ENCODE data around the gene RARA. TPM values are rescaled to one million over a fixed set of nuclear protein-coding genes. Genes with fewer than 3 reads are reported as not detected.

The RARA gene
- total RNA-seq, 2 experiments from 2014 or later = 34.7 to 36.2 TPM

DNA sequence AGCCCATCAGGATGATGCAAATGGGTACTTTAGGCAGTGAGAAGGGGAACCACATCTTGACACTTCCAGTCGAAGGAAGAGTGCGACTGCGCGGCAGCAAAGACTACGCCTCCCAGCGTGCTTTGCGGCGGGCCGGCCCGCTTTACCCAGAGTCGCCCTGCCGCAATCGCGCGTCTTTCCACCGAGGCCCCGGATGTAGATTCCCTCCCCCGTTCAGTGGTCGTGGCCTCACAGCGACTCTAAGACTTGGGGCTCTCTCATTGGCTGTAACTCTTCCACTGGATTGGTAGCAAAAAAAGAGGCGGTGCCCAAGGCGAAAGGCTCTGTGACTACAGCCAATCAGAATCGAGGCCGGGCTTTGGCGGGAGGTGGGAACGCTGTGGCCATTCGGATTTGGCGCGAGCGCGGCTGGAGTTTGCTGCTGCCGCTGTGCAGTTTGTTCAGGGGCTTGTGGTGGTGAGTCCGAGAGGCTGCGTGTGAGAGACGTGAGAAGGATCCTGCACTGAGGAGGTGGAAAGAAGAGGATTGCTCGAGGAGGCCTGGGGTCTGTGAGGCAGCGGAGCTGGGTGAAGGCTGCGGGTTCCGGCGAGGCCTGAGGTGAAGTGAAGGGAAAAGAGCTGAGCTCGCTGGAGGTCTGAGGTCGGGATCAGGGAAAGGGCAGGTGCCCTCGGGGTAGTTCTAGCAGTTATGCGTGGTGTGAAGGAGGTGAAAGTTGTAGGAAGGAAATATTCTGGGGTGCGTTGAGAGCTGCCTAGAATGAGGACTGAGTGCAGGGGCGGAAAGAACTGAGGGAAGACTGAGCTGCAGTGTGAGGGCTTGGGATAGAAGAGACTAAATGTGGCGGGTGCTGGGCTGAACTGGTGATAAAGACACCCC, 21.2 kb upstream of the RARA start, which contains the start of gene CDC6:
TSS of gene CDC6 (plus strand) at position 386 of the 876 bp plus-strand sequence. CDS start 1,542 bp downstream, outside the sequence.
- Mint-ChIP-seq H3K4me3 (peak within 1 kb of the TSS; percentile 99), H3K27ac (peak within 1 kb of the TSS; percentile 96), H3K4me1 (ENCODE audit: low read depth) (peaks cover 54% of the 10 kb centered on the region), H3K27me3 (no peaks in the 10 kb centered on the region), H3K9me3 (no peaks in the 10 kb centered on the region), H3K36me3 (ENCODE audit: low read depth) (peaks cover 38% of the 10 kb centered on the region)
- TF ChIP-seq, protein P1, sequence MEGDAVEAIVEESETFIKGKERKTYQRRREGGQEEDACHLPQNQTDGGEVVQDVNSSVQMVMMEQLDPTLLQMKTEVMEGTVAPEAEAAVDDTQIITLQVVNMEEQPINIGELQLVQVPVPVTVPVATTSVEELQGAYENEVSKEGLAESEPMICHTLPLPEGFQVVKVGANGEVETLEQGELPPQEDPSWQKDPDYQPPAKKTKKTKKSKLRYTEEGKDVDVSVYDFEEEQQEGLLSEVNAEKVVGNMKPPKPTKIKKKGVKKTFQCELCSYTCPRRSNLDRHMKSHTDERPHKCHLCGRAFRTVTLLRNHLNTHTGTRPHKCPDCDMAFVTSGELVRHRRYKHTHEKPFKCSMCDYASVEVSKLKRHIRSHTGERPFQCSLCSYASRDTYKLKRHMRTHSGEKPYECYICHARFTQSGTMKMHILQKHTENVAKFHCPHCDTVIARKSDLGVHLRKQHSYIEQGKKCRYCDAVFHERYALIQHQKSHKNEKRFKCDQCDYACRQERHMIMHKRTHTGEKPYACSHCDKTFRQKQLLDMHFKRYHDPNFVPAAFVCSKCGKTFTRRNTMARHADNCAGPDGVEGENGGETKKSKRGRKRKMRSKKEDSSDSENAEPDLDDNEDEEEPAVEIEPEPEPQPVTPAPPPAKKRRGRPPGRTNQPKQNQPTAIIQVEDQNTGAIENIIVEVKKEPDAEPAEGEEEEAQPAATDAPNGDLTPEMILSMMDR (IDR thresholded peaks at IDR 0.05) = no peak
- POLR2A ChIA-PET = interaction anchor here (0.6 to 11.7 kb wide), 18 partner anchors 10 to 254 kb away, joined by 3 to 184 read pairs (median 4); partner anchors contain the start of genes RARA and WIPF2
- peak; percentile 100 for DNase-seq
- peak; percentile 89 for ATAC-seq
- intact Hi-C loops (cut with micrococcal nuclease) = no loop called here
- CTCF ChIA-PET = interaction anchor here (1.2 to 42.0 kb wide), 5 partner anchors 9 to 85 kb away, joined by 3 to 780 read pairs (median 8); partner anchors contain the start of gene WIPF2

DNA sequence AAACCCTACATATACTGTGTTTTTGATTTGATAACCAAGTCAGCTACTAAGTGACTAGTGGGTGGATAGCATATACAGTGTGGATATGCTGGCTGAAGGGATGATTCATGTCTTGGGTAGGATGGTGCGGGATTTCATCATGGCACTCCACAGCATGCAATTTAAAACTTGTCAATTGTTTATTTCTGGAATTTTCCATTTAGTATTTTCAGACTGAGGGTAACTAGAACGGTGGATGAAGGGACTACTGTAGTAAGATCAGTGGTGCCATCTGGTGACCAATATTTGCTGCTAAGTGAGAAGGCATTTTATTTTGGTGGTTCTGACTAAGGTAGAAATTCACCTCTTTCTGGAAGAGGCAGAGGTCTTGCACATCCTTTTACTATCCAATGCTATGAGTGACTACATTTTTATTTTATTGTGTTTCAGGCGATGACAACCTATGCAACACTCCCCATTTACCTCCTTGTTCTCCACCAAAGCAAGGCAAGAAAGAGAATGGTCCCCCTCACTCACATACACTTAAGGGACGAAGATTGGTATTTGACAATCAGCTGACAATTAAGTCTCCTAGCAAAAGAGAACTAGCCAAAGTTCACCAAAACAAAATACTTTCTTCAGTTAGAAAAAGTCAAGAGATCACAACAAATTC, 18.2 kb upstream of the RARA start:
- TF ChIP-seq, protein P1 (IDR thresholded peaks at IDR 0.05) = peak; percentile 23
- Mint-ChIP-seq H3K9me3 (no peaks in the 10 kb centered on the region), H3K27ac (peak overlapping the region; percentile 59), H3K4me3 (peak overlapping the region; percentile 15), H3K36me3 (ENCODE audit: low read depth) (peaks cover 56% of the 10 kb centered on the region), H3K27me3 (no peaks in the 10 kb centered on the region), H3K4me1 (ENCODE audit: low read depth) (peaks cover 49% of the 10 kb centered on the region)
- intact Hi-C loops (cut with micrococcal nuclease) = loop anchor here (5.0 kb wide), 2 partner anchors 73 to 88 kb away; partner anchors contain the start of gene WIPF2
- POLR2A ChIA-PET = interaction anchor here (0.9 to 11.7 kb wide), 9 partner anchors 8 to 266 kb away, joined by 3 to 184 read pairs (median 4); partner anchors contain the start of gene RARA
- CTCF ChIA-PET = interaction anchor here (0.9 to 42.0 kb wide), 14 partner anchors 8 to 178 kb away, joined by 3 to 780 read pairs (median 6); partner anchors contain the start of gene WIPF2
- ATAC-seq (no peak), DNase-seq (peak; percentile 68)

DNA sequence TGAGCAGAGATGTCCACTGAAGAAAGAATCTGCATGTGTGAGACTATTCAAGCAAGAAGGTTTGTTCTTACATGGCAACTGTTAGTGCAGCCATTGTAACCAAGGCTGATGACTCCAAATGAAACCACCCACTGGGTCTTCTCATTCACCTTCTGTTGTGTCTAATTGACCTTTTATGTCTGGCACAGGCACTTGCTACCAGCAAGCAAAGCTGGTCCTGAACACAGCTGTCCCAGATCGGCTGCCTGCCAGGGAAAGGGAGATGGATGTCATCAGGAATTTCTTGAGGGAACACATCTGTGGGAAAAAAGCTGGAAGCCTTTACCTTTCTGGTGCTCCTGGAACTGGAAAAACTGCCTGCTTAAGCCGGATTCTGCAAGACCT, 17.7 kb upstream of the RARA start:
- Mint-ChIP-seq H3K27ac (peak overlapping the region; percentile 59), H3K36me3 (ENCODE audit: low read depth) (peaks cover 58% of the 10 kb centered on the region), H3K27me3 (no peaks in the 10 kb centered on the region), H3K9me3 (no peaks in the 10 kb centered on the region), H3K4me3 (no peak overlapping the region), H3K4me1 (ENCODE audit: low read depth) (peaks cover 48% of the 10 kb centered on the region)
- POLR2A ChIA-PET = interaction anchor here (0.9 to 11.7 kb wide), 7 partner anchors 9 to 265 kb away, joined by 3 to 184 read pairs (median 4); partner anchors contain the start of gene RARA
- no peak for ATAC-seq
- CTCF ChIA-PET = interaction anchor here (0.9 to 42.0 kb wide), 12 partner anchors 8 to 178 kb away, joined by 3 to 780 read pairs (median 6); partner anchors contain the start of gene WIPF2
- TF ChIP-seq, protein P1 (IDR thresholded peaks at IDR 0.05) = no peak
- intact Hi-C loops (cut with micrococcal nuclease) = loop anchor here (5.0 kb wide), 2 partner anchors 74 to 89 kb away; partner anchors contain the start of gene WIPF2
- DNase-seq = no peak

DNA sequence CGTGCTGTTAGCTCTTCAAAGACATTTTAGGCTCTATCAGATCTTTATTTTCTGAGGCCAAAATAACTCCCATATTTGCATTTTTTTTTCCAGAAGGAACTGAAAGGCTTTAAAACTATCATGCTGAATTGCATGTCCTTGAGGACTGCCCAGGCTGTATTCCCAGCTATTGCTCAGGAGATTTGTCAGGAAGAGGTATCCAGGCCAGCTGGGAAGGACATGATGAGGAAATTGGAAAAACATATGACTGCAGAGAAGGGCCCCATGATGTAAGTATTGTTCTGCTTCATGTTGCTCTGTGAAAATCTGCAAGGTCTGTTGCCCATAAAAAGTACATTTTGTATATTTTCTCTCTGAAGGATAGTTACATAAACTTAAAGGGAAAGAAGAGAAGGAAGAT, 15.6 kb upstream of the RARA start:
- H3K27ac Mint-ChIP-seq = no peak overlapping the region
- DNase-seq (no peak), ATAC-seq (no peak)
- peaks cover 66% of the 10 kb centered on the region for H3K36me3 Mint-ChIP-seq (ENCODE audit: low read depth)
- H3K9me3 Mint-ChIP-seq = no peaks in the 10 kb centered on the region
- intact Hi-C loops (cut with micrococcal nuclease) = loop anchor here (5.0 kb wide), 2 partner anchors 76 to 91 kb away; partner anchors contain the start of gene WIPF2
- no peak overlapping the region for H3K4me3 Mint-ChIP-seq
- ChIA-PET CTCF (interaction anchor here (1.0 to 42.0 kb wide), 7 partner anchors 10 to 267 kb away, joined by 3 to 780 read pairs (median 10); no protein-coding TSS in a partner anchor), POLR2A (interaction anchor here (0.5 to 11.7 kb wide), 3 partner anchors 12 to 164 kb away, joined by 3 to 184 read pairs (median 4); partner anchors contain the start of genes RARA and WIPF2)
- TF ChIP-seq, protein P1 (IDR thresholded peaks at IDR 0.05) = no peak
- H3K27me3 Mint-ChIP-seq = no peaks in the 10 kb centered on the region
- H3K4me1 Mint-ChIP-seq (ENCODE audit: low read depth) = peaks cover 35% of the 10 kb centered on the region

All from activated CD8-positive, alpha-beta T cell treated with anti-CD3 and anti-CD28 coated beads for 36 hours (primary cell).